ENCODE measurements around the gene SOCS6.

GRCh38 chr18:70261141-70261788, 27.6 kb upstream of the SOCS6 start:
- TF ChIP-seq, protein P1, sequence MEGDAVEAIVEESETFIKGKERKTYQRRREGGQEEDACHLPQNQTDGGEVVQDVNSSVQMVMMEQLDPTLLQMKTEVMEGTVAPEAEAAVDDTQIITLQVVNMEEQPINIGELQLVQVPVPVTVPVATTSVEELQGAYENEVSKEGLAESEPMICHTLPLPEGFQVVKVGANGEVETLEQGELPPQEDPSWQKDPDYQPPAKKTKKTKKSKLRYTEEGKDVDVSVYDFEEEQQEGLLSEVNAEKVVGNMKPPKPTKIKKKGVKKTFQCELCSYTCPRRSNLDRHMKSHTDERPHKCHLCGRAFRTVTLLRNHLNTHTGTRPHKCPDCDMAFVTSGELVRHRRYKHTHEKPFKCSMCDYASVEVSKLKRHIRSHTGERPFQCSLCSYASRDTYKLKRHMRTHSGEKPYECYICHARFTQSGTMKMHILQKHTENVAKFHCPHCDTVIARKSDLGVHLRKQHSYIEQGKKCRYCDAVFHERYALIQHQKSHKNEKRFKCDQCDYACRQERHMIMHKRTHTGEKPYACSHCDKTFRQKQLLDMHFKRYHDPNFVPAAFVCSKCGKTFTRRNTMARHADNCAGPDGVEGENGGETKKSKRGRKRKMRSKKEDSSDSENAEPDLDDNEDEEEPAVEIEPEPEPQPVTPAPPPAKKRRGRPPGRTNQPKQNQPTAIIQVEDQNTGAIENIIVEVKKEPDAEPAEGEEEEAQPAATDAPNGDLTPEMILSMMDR (IDR thresholded peaks at IDR 0.05 in 4 of 5, conservative IDR thresholded peaks at IDR 0.05 in 1 of 5): no peak
- no peak for TF ChIP-seq POLR2A (IDR thresholded peaks at IDR 0.05)
